DOHH2 (cell line): ENCODE results near the gene ZNF366.

Source experiments
- CTCF ChIP-seq: fragments of 200-600 bp; sonication (generic); IDR thresholded peaks from one replicate; pipeline ENCODE4 v1.5.1; 2014; ENCODE audit warnings: antibody characterized with exemption, mild to moderate bottlenecking, low read depth, low read length; ENCODE audit not compliant: poor library complexity, severe bottlenecking
- EZH2phosphoT487 ChIP-seq: fragments of 200-600 bp; sonication (generic); IDR thresholded peaks from 2 replicates; pipeline ENCODE4 v1.6.1; 2017; ENCODE audit warnings: borderline replicate concordance, mild to moderate bottlenecking, antibody characterized with exemption, low read length, moderate library complexity, mixed read lengths

- TF ChIP-seq CTCF (no peak), EZH2phosphoT487 (no peak)
These were observed 70.3 kb downstream of the ZNF366 start for GRCh38 chr5:72436796-72437471.
